LNCAP (cell line): Measurements from ENCODE around the gene CWC22.

Source experiments
- CTCF ChIP-seq: fragments of 450-650 bp; IDR thresholded peaks from 2 replicates; pipeline ENCODE4 v1.5.1; 2017; ENCODE audit warnings: mild to moderate bottlenecking

Gene CWC22

GRCh38 chr2:179925713-179926112 is 81.4 kb downstream of the CWC22 start:
- TF ChIP-seq CTCF: no peak

- TF ChIP-seq CTCF: no peak
These were observed 89.8 kb downstream of the CWC22 start for GRCh38 chr2:179917272-179917671.

GRCh38 chr2:179915395-179915992 is 91.6 kb downstream of the CWC22 start:
- TF ChIP-seq CTCF: no peak

GRCh38 chr2:179913809-179914208 is 93.3 kb downstream of the CWC22 start:
- TF ChIP-seq CTCF: no peak

GRCh38 chr2:179911569-179911968 is 95.5 kb downstream of the CWC22 start:
- TF ChIP-seq CTCF: no peak

- TF ChIP-seq CTCF: no peak
These were observed 96.4 kb downstream of the CWC22 start for GRCh38 chr2:179910735-179911113.

- no peak for TF ChIP-seq CTCF
These were observed 97.0 kb downstream of the CWC22 start for GRCh38 chr2:179909845-179910734.
